ENCODE measurements around the gene XRN1.

The XRN1 gene

GRCh38 chr3:142268426-142268825, 179.4 kb downstream of the XRN1 start:
- DNase-seq = no peak

GRCh38 chr3:142267269-142267668, 180.6 kb downstream of the XRN1 start:
- DNase-seq = no peak

GRCh38 chr3:142263112-142263511, 184.7 kb downstream of the XRN1 start:
- no peak for DNase-seq

GRCh38 chr3:142259359-142259758, 188.5 kb downstream of the XRN1 start:
- DNase-seq = no peak

GRCh38 chr3:142256712-142257333, 191.0 kb downstream of the XRN1 start:
- no peak for DNase-seq
